CD4-positive, alpha-beta T cell treated with Interleukin-12 subunit alpha and Interleukin-12 subunit beta, for 1 hour (primary cell): Measurements from ENCODE around the gene FAF1.
"Not testable (repeated sequence)": the region's sequence is repeated elsewhere in the genome, so short reads cannot be mapped to it uniquely, and the experiment has no call there.

Experiments
- DNase-seq: peaks from one replicate; pipeline ENCODE4 v3.0.0-alpha.2; 2020

The FAF1 gene

GRCh38 chr1:50901872-50902271 lies 58.2 kb downstream of the FAF1 start:
- DNase-seq = no peak

GRCh38 chr1:50898773-50899172 lies 61.3 kb downstream of the FAF1 start:
- no peak for DNase-seq

GRCh38 chr1:50894340-50894739 lies 65.7 kb downstream of the FAF1 start:
- no peak for DNase-seq

GRCh38 chr1:50893466-50893865 lies 66.6 kb downstream of the FAF1 start:
- no peak for DNase-seq

- DNase-seq = not testable (repeated sequence)
Measured at GRCh38 chr1:50887555-50887954, 72.5 kb downstream of the FAF1 start.

- DNase-seq = no peak
Measured at GRCh38 chr1:50880373-50880772, 79.7 kb downstream of the FAF1 start.

- DNase-seq = no peak
Measured at GRCh38 chr1:50879137-50879536, 80.9 kb downstream of the FAF1 start.

GRCh38 chr1:50878434-50878833 lies 81.6 kb downstream of the FAF1 start:
- no peak for DNase-seq

GRCh38 chr1:50877641-50878040 lies 82.4 kb downstream of the FAF1 start:
- DNase-seq = no peak

GRCh38 chr1:50873458-50874187 lies 86.4 kb downstream of the FAF1 start:
- peak; percentile 67 for DNase-seq

- not testable (repeated sequence) for DNase-seq
Measured at GRCh38 chr1:50864845-50865244, 95.2 kb downstream of the FAF1 start.

- no peak for DNase-seq
Measured at GRCh38 chr1:50861772-50862171, 98.3 kb downstream of the FAF1 start.

- no peak for DNase-seq
Measured at GRCh38 chr1:50860702-50861101, 99.4 kb downstream of the FAF1 start.

GRCh38 chr1:50860256-50860655 lies 99.8 kb downstream of the FAF1 start:
- DNase-seq = no peak

GRCh38 chr1:50859657-50860056 lies 100.4 kb downstream of the FAF1 start:
- no peak for DNase-seq

GRCh38 chr1:50858761-50859160 lies 101.3 kb downstream of the FAF1 start:
- no peak for DNase-seq

- DNase-seq = no peak
Measured at GRCh38 chr1:50857702-50858101, 102.4 kb downstream of the FAF1 start.

GRCh38 chr1:50853325-50853724 lies 106.7 kb downstream of the FAF1 start:
- DNase-seq = no peak

GRCh38 chr1:50852889-50853288 lies 107.2 kb downstream of the FAF1 start:
- DNase-seq = no peak

GRCh38 chr1:50851466-50851865 lies 108.6 kb downstream of the FAF1 start:
- DNase-seq = no peak

- DNase-seq = no peak
Measured at GRCh38 chr1:50851034-50851433, 109.0 kb downstream of the FAF1 start.

- DNase-seq = no peak
Measured at GRCh38 chr1:50847303-50847702, 112.8 kb downstream of the FAF1 start.

GRCh38 chr1:50846224-50846839 lies 113.7 kb downstream of the FAF1 start:
- no peak for DNase-seq

- no peak for DNase-seq
Measured at GRCh38 chr1:50841791-50842387, 118.2 kb downstream of the FAF1 start.
